22Rv1 (cell line): ENCODE data around the gene FOXL2.

ENCODE experiments used
- CTCF ChIP-seq: fragments of 450-650 bp; IDR thresholded peaks from 2 replicates; pipeline ENCODE4 v1.5.1; 2017; ENCODE audit warnings: mild to moderate bottlenecking
- ZFX ChIP-seq: fragments of 450-650 bp; IDR thresholded peaks from 2 replicates; pipeline ENCODE4 v1.6.1; 2017; ENCODE audit warnings: antibody characterized with exemption, borderline replicate concordance

DNA sequence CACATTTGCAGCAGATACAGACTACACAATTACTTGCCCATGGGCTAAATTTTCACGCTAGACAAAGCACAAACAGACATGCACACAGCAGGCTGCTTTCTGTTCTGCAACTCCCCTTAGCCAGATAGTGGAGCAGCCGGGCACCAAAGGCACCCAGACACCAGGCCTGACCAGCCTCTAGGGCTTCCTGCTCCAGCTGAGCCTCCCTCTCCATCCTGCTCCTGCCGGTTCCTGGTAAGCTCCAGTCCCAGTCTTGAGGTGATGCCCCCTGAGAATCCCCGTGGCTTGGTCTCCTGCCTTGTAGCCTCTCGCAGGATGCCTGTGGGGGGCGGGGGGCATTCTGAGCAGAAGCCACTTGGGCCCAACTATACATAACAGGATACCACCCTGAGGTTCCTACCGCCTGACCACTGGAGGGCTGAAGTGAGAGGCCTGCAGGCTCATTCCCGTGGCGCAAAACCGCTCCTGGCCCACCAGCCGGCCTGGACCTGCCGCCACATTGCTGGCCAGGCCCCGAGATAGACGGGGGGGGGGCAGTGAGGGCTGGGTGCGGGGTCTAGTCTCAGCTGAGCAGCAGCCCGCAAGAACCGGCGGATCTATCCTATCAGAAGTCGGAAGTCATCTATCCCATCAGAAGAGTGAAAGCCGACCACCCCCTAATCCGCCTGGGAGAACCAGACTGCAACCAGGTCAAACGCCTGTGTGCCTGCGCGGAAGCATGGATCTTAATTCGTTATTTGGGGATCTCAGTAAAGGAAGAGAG is 3.9 kb downstream of the FOXL2 start:
- TF ChIP-seq CTCF (no peak), ZFX (no peak)
